ENCODE results near the gene RASAL1. TPM values are rescaled to one million over a fixed set of nuclear protein-coding genes. Genes with fewer than 3 reads are reported as not detected.

RASAL1 gene
- total RNA-seq, 1 experiment from 2014 or later = 16.0 TPM

DNA sequence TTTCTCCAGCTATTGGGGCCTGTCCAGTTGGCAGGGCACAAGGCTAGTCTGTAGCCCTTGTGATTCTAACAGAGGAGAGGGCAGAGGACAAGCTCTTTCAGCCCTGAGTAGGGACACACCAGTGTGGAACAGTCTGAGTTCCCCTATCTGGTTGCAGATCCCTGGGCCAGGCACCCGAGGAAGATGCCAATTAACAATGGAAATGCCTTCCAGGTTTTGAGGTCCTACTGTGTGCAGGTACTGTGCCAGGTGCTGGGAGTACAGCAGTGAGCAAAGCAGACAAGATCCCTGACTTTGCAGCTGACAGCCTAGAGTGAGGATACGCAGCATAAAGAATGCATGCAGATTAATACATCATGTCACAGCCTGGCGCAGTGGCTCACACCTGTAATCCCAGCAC, 62.0 kb downstream of the RASAL1 start:
- DNase-seq (ENCODE audit: low read depth, low spot score) (no peak), ATAC-seq (no peak)
- Histone ChIP-seq H3K27ac (ENCODE audit: low read depth, low read length) (no peak overlapping the region), H3K4me1 (ENCODE audit: control insufficient read depth in 1 of 2, insufficient read depth in 2 of 2, low read length in 2 of 2) (no peaks in the 10 kb centered on the region), H3K9ac (ENCODE audit: low read length) (no peak overlapping the region), H2AFZ (ENCODE audit: low read depth, low read length, poor library complexity, severe bottlenecking) (no peak overlapping the region), H3K4me2 (ENCODE audit: low read length) (no peak overlapping the region), H3K79me2 (ENCODE audit: insufficient read depth, low read length) (no peaks in the 10 kb centered on the region), H3K9me3 (ENCODE audit: control insufficient read depth in 1 of 2, insufficient read depth in 1 of 2, low read depth in 1 of 2, low read length in 2 of 2) (no peaks in the 10 kb centered on the region), H4K20me1 (ENCODE audit: insufficient read depth) (no peaks in the 10 kb centered on the region), H3K4me3 (replicated peaks in 1 of 2; ENCODE audit: low read depth in 1 of 2, low read length in 2 of 2) (no peak overlapping the region), H3K9me2 (ENCODE audit: insufficient read depth) (no peaks in the 10 kb centered on the region), H3K27me3 (ENCODE audit: insufficient read depth, low read length) (no peaks in the 10 kb centered on the region), H3K36me3 (ENCODE audit: control insufficient read depth in 1 of 2, insufficient read depth in 2 of 2, low read length in 2 of 2) (no peaks in the 10 kb centered on the region)
- RAD21 ChIA-PET (ENCODE audit: low non-redundant PET in 1 of 2, low total read pairs in 2 of 2, uncharacterized antibody in 2 of 2, unreplicated experiment in 2 of 2) = no interaction called here
- BruUV-seq (replicated peaks) = no TSS peak
- POLR2A ChIA-PET = no interaction called here
- TF ChIP-seq JUND (IDR thresholded peaks at IDR 0.05) (no peak), EGR1 (IDR thresholded peaks at IDR 0.05; ENCODE audit: low read depth) (no peak), EZH2phosphoT487 (IDR thresholded peaks at IDR 0.05; ENCODE audit: borderline replicate concordance) (no peak), RAD21 (IDR thresholded peaks at IDR 0.05; ENCODE audit: low read depth) (no peak), ZNF274 (IDR thresholded peaks at IDR 0.05; ENCODE audit: low read depth, low read length) (no peak), TCF7L2 (IDR thresholded peaks at IDR 0.05; ENCODE audit: borderline replicate concordance, extremely low read depth, insufficient read depth, insufficient read length) (no peak), FOSL1 (IDR thresholded peaks at IDR 0.05; ENCODE audit: low read depth) (no peak), SP1 (IDR thresholded peaks at IDR 0.05; ENCODE audit: low read depth) (no peak), SRF (IDR thresholded peaks at IDR 0.05; ENCODE audit: low read depth) (no peak)
- TF ChIP-seq, protein P1, sequence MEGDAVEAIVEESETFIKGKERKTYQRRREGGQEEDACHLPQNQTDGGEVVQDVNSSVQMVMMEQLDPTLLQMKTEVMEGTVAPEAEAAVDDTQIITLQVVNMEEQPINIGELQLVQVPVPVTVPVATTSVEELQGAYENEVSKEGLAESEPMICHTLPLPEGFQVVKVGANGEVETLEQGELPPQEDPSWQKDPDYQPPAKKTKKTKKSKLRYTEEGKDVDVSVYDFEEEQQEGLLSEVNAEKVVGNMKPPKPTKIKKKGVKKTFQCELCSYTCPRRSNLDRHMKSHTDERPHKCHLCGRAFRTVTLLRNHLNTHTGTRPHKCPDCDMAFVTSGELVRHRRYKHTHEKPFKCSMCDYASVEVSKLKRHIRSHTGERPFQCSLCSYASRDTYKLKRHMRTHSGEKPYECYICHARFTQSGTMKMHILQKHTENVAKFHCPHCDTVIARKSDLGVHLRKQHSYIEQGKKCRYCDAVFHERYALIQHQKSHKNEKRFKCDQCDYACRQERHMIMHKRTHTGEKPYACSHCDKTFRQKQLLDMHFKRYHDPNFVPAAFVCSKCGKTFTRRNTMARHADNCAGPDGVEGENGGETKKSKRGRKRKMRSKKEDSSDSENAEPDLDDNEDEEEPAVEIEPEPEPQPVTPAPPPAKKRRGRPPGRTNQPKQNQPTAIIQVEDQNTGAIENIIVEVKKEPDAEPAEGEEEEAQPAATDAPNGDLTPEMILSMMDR (IDR thresholded peaks at IDR 0.05 in 2 of 3, conservative IDR thresholded peaks at IDR 0.05 in 1 of 3; ENCODE audit: borderline replicate concordance in 1 of 3, insufficient read depth in 1 of 3, low read depth in 2 of 3, low read length in 2 of 3) = no peak
- TF ChIP-seq, protein P2, sequence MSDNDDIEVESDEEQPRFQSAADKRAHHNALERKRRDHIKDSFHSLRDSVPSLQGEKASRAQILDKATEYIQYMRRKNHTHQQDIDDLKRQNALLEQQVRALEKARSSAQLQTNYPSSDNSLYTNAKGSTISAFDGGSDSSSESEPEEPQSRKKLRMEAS (IDR thresholded peaks at IDR 0.05) = no peak
- TF ChIP-seq, protein P3, sequence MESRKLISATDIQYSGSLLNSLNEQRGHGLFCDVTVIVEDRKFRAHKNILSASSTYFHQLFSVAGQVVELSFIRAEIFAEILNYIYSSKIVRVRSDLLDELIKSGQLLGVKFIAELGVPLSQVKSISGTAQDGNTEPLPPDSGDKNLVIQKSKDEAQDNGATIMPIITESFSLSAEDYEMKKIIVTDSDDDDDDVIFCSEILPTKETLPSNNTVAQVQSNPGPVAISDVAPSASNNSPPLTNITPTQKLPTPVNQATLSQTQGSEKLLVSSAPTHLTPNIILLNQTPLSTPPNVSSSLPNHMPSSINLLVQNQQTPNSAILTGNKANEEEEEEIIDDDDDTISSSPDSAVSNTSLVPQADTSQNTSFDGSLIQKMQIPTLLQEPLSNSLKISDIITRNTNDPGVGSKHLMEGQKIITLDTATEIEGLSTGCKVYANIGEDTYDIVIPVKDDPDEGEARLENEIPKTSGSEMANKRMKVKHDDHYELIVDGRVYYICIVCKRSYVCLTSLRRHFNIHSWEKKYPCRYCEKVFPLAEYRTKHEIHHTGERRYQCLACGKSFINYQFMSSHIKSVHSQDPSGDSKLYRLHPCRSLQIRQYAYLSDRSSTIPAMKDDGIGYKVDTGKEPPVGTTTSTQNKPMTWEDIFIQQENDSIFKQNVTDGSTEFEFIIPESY (IDR thresholded peaks at IDR 0.05; ENCODE audit: extremely low read depth, insufficient replicate concordance, low read length) = no peak
- CTCF ChIA-PET = interaction anchor here (0.6 kb wide), 1 partner anchor 124 kb away, joined by 3 read pairs; no protein-coding TSS in a partner anchor
- intact Hi-C loops (cut with micrococcal nuclease) = no loop called here
